ENCODE data around the gene GNG12.
"Not testable (repeated sequence)": the region's sequence is repeated elsewhere in the genome, so short reads cannot be mapped to it uniquely, and the experiment has no call there.

Gene GNG12

DNA sequence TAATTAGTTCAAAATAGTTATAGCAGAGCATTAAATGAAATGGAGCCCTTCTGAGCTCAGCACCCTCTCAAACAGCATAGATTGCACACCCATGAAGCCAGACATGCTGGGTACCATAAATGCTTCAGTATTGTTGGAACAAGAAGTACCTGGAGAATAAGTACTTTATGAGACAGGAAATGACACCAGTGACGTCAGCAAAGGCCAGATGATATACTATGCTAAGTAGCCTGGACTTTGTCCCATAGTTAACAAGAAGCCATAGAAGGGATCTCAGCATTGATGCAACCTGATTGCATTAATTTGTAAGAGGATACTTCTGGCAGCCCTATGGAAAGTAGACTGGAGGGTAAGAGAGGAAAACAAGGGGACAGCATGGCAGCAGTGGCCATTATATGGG is 164.6 kb downstream of the GNG12 start:
- TF ChIP-seq, protein P1, sequence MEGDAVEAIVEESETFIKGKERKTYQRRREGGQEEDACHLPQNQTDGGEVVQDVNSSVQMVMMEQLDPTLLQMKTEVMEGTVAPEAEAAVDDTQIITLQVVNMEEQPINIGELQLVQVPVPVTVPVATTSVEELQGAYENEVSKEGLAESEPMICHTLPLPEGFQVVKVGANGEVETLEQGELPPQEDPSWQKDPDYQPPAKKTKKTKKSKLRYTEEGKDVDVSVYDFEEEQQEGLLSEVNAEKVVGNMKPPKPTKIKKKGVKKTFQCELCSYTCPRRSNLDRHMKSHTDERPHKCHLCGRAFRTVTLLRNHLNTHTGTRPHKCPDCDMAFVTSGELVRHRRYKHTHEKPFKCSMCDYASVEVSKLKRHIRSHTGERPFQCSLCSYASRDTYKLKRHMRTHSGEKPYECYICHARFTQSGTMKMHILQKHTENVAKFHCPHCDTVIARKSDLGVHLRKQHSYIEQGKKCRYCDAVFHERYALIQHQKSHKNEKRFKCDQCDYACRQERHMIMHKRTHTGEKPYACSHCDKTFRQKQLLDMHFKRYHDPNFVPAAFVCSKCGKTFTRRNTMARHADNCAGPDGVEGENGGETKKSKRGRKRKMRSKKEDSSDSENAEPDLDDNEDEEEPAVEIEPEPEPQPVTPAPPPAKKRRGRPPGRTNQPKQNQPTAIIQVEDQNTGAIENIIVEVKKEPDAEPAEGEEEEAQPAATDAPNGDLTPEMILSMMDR (IDR thresholded peaks at IDR 0.05; ENCODE audit: control extremely low read depth, extremely low read depth, low read depth, missing control alignments): no peak
- no peak for DNase-seq (ENCODE audit: extremely low spot score)
- POLR2A ChIA-PET: no interaction called here
- CTCF ChIA-PET: interaction anchor here (1.0 kb wide), 1 partner anchor 10 kb away, joined by 3 read pairs; no protein-coding TSS in a partner anchor

DNA sequence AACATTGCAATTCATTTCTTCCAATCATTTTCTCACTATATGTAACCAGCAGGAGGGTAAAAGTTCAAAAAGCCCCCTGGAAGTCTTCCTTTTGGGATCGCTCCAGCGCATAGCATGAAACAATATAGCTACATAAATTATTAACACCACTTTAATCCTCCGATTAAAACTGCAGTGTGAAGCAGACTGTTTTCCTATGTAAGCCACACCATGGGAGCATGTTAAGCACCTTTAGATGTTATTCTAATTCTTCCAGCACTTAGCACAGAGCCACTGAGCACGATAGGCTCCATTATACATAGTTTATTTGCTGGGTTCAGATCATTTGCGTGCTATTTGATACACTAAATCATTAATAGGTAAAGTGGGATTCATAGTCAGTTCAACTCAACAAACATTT is 166.6 kb downstream of the GNG12 start:
- TF ChIP-seq, protein P1 (IDR thresholded peaks at IDR 0.05; ENCODE audit: control extremely low read depth, extremely low read depth, low read depth, missing control alignments): no peak
- DNase-seq (ENCODE audit: extremely low spot score): no peak
- ChIA-PET CTCF (no interaction called here), POLR2A (no interaction called here)

DNA sequence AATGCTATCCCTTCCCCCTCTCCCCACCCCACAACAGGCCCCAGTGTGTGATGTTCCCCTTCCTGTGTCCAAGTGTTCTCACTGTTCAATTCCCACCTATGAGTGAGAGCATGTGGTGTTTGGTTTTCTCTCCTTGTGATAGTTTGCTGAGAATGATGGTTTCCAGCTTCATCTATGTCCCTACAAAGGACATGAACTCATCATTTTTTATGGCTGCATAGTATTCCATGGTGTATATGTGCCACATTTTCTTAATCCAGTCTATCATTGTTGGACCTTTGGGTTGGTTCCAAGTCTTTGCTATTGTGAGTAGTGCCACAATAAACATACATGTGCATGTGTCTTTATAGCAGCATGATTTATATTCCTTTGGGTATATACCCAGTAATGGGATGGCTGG is 168.0 kb downstream of the GNG12 start:
- POLR2A ChIA-PET; DNase-seq (ENCODE audit: extremely low spot score); CTCF ChIA-PET: not testable (repeated sequence)

DNA sequence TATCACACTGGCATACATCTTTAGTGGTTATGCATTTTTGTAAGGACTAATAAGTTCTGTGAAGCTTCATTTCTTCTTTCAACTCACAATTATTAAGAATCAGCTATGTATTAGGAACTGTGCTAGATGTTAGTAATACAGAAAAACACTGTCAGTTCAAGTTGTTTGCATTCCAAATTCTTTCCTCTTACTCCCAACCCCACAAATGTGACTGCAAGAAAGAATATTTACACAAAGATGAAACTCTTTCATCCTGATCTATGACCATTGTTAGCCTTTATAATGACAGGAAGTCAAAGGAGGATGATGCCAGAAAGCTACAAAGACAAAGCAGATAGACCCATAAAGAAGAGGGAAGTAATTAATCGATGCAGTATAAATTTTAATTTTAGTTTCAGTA is 169.2 kb downstream of the GNG12 start:
- no peak for DNase-seq (ENCODE audit: extremely low spot score)
- ChIA-PET CTCF (no interaction called here), POLR2A (no interaction called here)
- TF ChIP-seq, protein P1 (IDR thresholded peaks at IDR 0.05; ENCODE audit: control extremely low read depth, extremely low read depth, low read depth, missing control alignments): no peak

DNA sequence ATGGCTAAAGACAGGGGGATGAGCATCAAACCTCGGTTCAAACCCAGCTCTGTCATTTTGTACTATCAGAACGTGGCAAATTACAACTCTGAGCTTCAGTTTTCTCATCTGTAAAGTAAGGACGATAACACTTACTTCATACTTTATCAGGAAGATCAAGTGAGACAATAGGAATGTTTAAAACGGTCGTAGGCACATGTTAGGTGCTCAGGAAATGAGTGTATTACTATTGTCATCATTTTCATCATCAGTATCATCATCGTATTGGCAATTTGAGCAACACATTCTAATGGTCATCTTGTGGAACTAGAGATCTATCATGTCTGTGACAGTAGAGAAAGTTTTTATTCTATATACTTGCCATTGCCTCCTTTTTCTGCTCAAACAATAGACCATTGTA is 170.4 kb downstream of the GNG12 start:
- CTCF ChIA-PET: interaction anchor here (1.1 to 2.0 kb wide), 2 partner anchors 101 to 127 kb away, joined by 3 to 6 read pairs; no protein-coding TSS in a partner anchor
- DNase-seq (ENCODE audit: extremely low spot score): no peak
- TF ChIP-seq, protein P1 (IDR thresholded peaks at IDR 0.05; ENCODE audit: control extremely low read depth, extremely low read depth, low read depth, missing control alignments): no peak
- POLR2A ChIA-PET: no interaction called here

DNA sequence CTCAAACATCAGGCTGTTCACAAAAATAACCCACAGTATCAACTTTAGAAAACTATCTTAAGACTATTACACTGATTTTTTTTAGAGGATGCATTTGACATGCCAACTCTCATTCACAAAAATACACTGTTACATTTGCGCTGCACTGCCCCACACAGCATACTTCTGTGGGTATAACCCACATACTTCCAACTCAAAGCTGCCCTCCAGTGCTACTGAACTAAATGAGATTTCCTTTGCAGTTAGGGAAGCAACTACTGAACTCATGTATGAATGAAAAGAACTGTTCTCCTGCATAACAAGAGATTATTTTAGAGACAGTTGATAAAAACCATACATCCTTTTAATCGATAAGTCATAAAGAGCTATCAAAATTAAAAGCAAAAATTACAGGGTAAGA is 174.0 kb downstream of the GNG12 start:
- POLR2A ChIA-PET: no interaction called here
- TF ChIP-seq, protein P1 (IDR thresholded peaks at IDR 0.05; ENCODE audit: control extremely low read depth, extremely low read depth, low read depth, missing control alignments): no peak
- DNase-seq (ENCODE audit: extremely low spot score): no peak
- CTCF ChIA-PET: no interaction called here

DNA sequence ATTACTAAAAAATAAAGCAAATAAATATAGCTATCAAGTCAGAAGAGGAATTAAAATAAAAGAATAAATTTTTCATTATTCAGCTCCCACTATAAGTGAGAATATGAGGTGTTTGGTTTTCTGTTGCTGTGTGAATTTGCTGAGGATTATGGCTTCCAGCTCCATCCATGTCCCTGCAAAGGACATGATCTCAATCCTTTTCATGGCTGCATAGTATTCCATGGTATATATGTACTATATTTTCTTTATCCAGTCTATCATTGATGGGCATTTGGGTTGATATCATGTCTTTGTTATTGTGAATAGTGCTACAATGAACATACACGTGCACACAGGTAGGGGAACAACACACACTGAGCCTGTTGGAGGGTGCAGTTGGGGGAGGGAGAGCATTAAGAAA is 176.1 kb downstream of the GNG12 start:
- POLR2A ChIA-PET; DNase-seq (ENCODE audit: extremely low spot score): not testable (repeated sequence)
- CTCF ChIA-PET: interaction anchor here (1.3 kb wide), 1 partner anchor 10 kb away, joined by 5 read pairs; no protein-coding TSS in a partner anchor

DNA sequence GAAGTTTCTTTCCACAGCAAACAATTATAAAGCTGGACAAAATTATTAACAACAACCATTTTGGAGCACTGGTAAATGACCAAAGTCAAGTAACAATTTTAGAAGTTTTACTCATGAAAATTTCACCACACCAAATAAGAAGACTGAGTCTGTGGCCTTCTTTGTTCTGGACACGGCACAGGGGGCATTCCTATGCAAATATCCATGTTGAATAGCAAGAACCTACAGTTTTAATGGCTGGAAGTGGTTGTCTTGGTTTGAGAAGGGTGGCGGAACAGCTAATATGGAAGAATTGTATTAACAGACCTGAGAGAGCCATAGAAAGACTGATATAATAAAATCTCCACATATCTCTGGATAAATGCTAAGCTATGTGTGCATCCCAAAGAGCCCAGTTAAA is 177.7 kb downstream of the GNG12 start:
- no peak for DNase-seq (ENCODE audit: extremely low spot score)
- ChIA-PET CTCF (no interaction called here), POLR2A (no interaction called here)
- TF ChIP-seq, protein P1 (IDR thresholded peaks at IDR 0.05; ENCODE audit: control extremely low read depth, extremely low read depth, low read depth, missing control alignments): no peak
